Left ventricle myocardium inferior (tissue), 1 donor: ENCODE data around the gene CYP3A4. TPM values are rescaled to one million over a fixed set of nuclear protein-coding genes. Genes with fewer than 3 reads are reported as not detected.
"Not testable (repeated sequence)": the region's sequence is repeated elsewhere in the genome, so short reads cannot be mapped to it uniquely, and the experiment has no call there.

Experiments used
- DNase-seq: peaks from one replicate; pipeline ENCODE4 v3.0.0-alpha.2; 2020
- H3K27ac ChIP-seq: fragments of 200-600 bp; replicated peaks from 2 replicates; pipeline ENCODE4 v1.8.0; 2021
- H3K27me3 ChIP-seq: fragments of 200-600 bp; 2 replicates; pipeline ENCODE4 v1.8.0; 2021; ENCODE audit warnings: low read depth
- H3K36me3 ChIP-seq: fragments of 200-600 bp; 2 replicates; pipeline ENCODE4 v1.8.0; 2021
- H3K4me1 ChIP-seq: fragments of 200-600 bp; 2 replicates; pipeline ENCODE4 v1.8.0; 2021
- H3K4me3 ChIP-seq: fragments of 200-600 bp; 2 replicates; pipeline ENCODE4 v1.8.0; 2021; ENCODE audit warnings: mild to moderate bottlenecking, moderate library complexity
- H3K9me3 ChIP-seq: fragments of 200-600 bp; replicated peaks from 2 replicates; pipeline ENCODE4 v1.8.0; 2021
- intact Hi-C: fragments of 100-400 bp; cut with micrococcal nuclease; formaldehyde crosslinking; loops from one replicate; pipeline ENCODE4 v1.11.0; 2022
- total RNA-seq: library from RNA; stranded (reverse); fragmentation: NEBNext Ultra II Directional; extraction: Animal tissue kit (Norgen Biotek cat#: 25700); gene quantifications from one replicate; pipeline ENCODE4 v1.2.1, GENCODE V29; 2021
- TF ChIP-seq, protein P1 (sequence below): fragments of 200-600 bp; IDR thresholded peaks from 2 replicates; pipeline ENCODE4 v1.8.0; 2021; ENCODE audit warnings: antibody characterized with exemption, mild to moderate bottlenecking, borderline replicate concordance
- donor health status: DM: no; HTN: yes; CAD: no; lungs with severe emphysema.

Gene CYP3A4
- total RNA-seq, 1 donor from 2014 or later: not detected

DNA sequence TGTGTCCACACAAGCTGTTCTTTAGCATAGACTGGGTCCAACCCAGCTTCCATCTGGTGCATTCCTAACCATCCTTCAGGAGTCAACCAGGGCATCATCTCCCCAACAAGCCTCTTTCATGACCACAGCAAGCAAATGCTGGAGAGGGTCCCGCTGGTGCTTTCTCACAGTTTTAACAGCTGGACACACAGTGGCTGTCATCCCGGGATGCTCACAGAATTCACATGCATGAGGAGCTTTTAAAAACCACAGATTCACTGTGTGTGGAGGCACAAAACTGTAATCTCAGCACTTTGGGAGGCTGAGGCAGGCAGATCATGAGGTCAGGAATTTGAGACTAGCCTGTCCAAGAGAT, 42.6 kb downstream of the CYP3A4 start:
- Histone ChIP-seq H3K27ac (no peak overlapping the region), H3K9me3 (peaks cover 7% of the 10 kb centered on the region), H3K27me3 (no peaks in the 10 kb centered on the region), H3K4me3 (no peak overlapping the region), H3K4me1 (no peaks in the 10 kb centered on the region), H3K36me3 (peaks cover 16% of the 10 kb centered on the region)
- intact Hi-C loops: no loop called here
- no peak for DNase-seq
- TF ChIP-seq, protein P1, sequence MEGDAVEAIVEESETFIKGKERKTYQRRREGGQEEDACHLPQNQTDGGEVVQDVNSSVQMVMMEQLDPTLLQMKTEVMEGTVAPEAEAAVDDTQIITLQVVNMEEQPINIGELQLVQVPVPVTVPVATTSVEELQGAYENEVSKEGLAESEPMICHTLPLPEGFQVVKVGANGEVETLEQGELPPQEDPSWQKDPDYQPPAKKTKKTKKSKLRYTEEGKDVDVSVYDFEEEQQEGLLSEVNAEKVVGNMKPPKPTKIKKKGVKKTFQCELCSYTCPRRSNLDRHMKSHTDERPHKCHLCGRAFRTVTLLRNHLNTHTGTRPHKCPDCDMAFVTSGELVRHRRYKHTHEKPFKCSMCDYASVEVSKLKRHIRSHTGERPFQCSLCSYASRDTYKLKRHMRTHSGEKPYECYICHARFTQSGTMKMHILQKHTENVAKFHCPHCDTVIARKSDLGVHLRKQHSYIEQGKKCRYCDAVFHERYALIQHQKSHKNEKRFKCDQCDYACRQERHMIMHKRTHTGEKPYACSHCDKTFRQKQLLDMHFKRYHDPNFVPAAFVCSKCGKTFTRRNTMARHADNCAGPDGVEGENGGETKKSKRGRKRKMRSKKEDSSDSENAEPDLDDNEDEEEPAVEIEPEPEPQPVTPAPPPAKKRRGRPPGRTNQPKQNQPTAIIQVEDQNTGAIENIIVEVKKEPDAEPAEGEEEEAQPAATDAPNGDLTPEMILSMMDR: no peak

DNA sequence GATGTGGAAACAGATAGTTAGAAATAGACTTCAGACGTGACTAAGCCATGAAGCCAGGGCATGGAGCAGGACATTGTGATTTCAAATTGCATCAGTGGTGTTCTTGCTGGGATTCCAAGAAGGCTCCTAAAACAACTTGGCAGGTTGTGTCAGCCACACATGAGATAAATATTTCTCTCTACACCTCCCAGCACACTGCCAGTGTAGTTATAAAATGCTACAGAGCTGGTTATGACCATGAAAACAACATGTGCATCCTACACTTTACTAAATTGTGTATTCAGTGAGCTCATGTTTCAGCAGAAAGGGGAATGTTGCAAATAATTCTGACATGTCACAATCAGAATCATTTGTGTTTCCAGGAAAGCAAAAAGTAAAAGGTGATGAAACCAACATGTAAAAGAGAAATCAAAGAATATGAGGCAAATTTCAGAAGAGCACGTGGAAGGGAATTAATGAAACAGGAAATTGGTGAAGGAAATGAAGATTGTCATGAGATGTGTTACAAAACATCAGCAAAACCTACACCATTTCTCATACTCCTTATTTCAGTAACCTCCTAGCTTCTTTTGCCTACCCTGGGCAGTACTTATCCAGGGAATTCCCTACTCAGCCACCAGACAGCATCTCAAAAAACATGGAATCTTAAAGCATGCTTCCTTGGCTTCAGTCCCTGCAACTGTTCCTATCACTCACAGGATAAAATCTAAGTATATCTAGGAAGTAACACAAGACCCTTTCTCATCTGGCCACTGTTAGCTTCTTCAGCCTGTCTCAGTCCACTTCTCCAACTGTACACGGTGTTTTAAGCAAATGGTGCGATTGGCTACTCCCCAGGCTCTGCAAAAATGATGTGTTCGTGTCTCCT, 43.2 kb downstream of the CYP3A4 start:
- intact Hi-C loops: no loop called here
- Histone ChIP-seq H3K36me3 (peaks cover 16% of the 10 kb centered on the region), H3K4me3 (no peak overlapping the region), H3K27ac (no peak overlapping the region), H3K27me3 (no peaks in the 10 kb centered on the region), H3K4me1 (no peaks in the 10 kb centered on the region), H3K9me3 (peaks cover 5% of the 10 kb centered on the region)
- TF ChIP-seq, protein P1: no peak
- DNase-seq: no peak

DNA sequence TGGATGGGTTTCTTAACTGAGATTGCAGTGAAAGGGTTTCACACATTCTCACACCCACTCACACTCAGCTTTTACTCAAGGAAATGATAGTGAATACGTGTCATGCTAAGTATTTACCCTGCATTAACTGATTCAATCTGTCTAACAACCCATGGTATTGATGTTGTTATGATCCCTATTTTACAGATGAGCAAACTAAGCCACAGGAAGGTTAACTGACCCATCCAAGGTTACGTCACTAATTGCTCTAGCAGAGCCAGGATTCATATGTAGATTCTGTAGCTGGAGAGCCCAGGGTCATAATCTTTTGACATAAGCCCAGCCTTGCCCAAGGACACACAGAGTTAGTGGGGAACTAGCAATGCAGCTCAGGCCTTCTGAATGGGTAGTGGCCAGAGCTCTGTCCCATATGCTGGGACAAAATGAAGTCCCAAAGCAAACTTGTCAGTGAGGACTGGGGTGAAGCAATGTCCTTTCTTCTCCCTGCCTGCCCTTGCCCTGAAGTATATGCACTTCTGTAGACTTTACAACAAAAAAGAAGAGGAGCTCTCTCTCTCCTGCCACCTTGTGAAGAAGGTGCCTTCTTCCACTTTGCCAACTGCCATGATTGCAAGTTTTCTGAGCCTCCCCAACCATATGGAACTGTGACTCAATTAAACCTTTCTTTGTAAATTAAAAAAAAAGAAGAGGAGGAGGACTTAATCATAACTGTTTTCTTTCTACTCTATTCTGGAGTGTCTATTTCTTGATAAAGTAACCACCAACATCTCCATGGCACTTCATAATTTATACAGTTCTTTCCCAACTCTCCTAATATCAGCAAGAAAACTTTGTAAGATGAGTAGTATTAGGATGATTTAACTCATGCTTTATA, 44.0 kb downstream of the CYP3A4 start:
- H3K36me3 ChIP-seq: peaks cover 16% of the 10 kb centered on the region
- H3K4me1 ChIP-seq: no peaks in the 10 kb centered on the region
- no peaks in the 10 kb centered on the region for H3K27me3 ChIP-seq
- no peak overlapping the region for H3K27ac ChIP-seq
- TF ChIP-seq, protein P1: no peak
- H3K4me3 ChIP-seq: no peak overlapping the region
- no peak for DNase-seq
- H3K9me3 ChIP-seq: no peaks in the 10 kb centered on the region
- intact Hi-C loops: no loop called here

DNA sequence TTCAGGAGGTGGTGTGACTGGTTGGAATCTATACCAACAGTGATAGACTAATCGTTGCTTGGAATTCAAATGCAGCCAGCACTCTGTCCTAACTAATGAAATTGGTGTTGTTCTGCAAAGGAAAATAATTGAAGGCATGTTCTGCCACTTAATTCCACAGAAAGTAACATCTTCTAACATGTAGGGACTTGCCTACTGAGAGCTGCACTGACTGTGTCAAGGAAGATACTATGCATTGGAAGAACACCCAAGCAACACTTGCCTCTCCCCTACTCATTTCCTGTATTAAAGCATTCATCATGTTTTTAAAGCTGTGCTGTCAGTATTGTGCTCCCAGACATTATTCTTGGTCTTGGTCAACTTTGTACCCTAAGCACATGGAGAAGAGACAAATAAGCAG, 46.3 kb downstream of the CYP3A4 start:
- H3K4me1 ChIP-seq: no peaks in the 10 kb centered on the region
- H3K4me3 ChIP-seq: no peak overlapping the region
- no peaks in the 10 kb centered on the region for H3K27me3 ChIP-seq
- H3K27ac ChIP-seq: no peak overlapping the region
- TF ChIP-seq, protein P1: no peak
- DNase-seq: no peak
- no peaks in the 10 kb centered on the region for H3K9me3 ChIP-seq
- peaks cover 16% of the 10 kb centered on the region for H3K36me3 ChIP-seq
- intact Hi-C loops: no loop called here

DNA sequence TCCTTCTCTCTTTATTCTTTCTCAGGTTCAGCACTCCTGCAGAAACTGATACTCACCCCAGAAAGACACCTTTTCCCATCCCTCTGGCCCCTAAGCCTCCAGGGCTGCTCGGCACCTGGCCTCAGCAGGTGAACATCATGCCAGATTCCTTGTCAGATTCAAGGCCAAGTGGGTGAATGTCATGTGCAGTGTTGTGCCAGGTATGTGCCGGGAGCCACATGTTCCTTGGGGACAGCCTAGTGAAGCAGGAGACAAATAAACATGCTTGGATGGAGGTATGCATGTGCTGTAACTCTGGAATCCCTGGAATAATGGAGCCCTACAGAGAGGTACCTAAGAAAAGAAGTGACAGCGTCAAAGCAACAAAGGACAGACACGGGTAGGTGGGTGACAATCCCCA, 47.3 kb downstream of the CYP3A4 start:
- peaks cover 16% of the 10 kb centered on the region for H3K36me3 ChIP-seq
- H3K4me1 ChIP-seq, H3K9me3 ChIP-seq, intact Hi-C loops, H3K27ac ChIP-seq, H3K4me3 ChIP-seq, H3K27me3 ChIP-seq, DNase-seq: not testable (repeated sequence)
